Kidney (tissue), 14 donors: ENCODE measurements around the gene TGFBR3L. TPM values are rescaled to one million over a fixed set of nuclear protein-coding genes. Genes with fewer than 3 reads are reported as not detected.

Experiments
- DNase-seq, 5 donors: peaks; one replicate each; pipeline ENCODE4 v3.0.0-alpha.2; 2013 to 2020
- FAIRE-seq: peaks from 2 replicates; lab custom pipeline; 2012; peaks lifted over from hg19 to GRCh38; lab: Jason Lieb, UNC
- H3K27ac ChIP-seq, 2 donors: one replicate each; pipeline ENCODE4 v1.7.0; 2013; ENCODE audit warnings: low read depth in 2 of 2, low read length in 2 of 2, inconsistent platforms in 1 of 2
- H3K27me3 ChIP-seq: one replicate; pipeline ENCODE4 v1.7.1; 2013; ENCODE audit warnings: low read length, inconsistent platforms; ENCODE audit not compliant: control insufficient read depth, insufficient read depth
- H3K36me3 ChIP-seq, 3 donors: one replicate each; pipeline versions ENCODE4 v1.7.0 to v1.7.1; 2013; ENCODE audit warnings: low read length in 3 of 3, control low read depth in 1 of 3, inconsistent platforms in 1 of 3; ENCODE audit not compliant: insufficient read depth in 3 of 3, control insufficient read depth in 2 of 3
- H3K4me1 ChIP-seq, 3 donors: one replicate each; pipeline versions ENCODE4 v1.7.0 to v1.7.1; 2013; ENCODE audit warnings: low read length in 3 of 3, inconsistent platforms in 1 of 3, low read depth in 1 of 3; ENCODE audit not compliant: control insufficient read depth in 2 of 3, insufficient read depth in 2 of 3
- H3K4me3 ChIP-seq, 3 donors: one replicate each; pipeline versions ENCODE4 v1.7.0 to v1.8.1; 2013; ENCODE audit warnings: low read length in 3 of 3, control low read depth in 1 of 3, inconsistent platforms in 1 of 3
- H3K9ac ChIP-seq, 3 donors: one replicate each; pipeline versions ENCODE4 v1.7.0 to v1.7.1; 2013; ENCODE audit warnings: low read length in 3 of 3, control low read depth in 1 of 3, inconsistent platforms in 1 of 3
- H3K9me3 ChIP-seq, 3 donors: one replicate each; pipeline versions ENCODE4 v1.7.0 to v1.7.1; 2013; ENCODE audit warnings: low read length in 3 of 3, control low read depth in 1 of 3, inconsistent platforms in 1 of 3; ENCODE audit not compliant: control insufficient read depth in 2 of 3, insufficient read depth in 1 of 3
- intact Hi-C: fragments of 100-400 bp; cut with DNase I; formaldehyde crosslinking; loops from one replicate; pipeline ENCODE4 v1.11.1; 2022
- polyA plus RNA-seq: library from polyadenylated mRNA; stranded (reverse); fragments of 350-450 nt; fragmentation: Illumina TruSeq; extraction: RNeasy Lipid Tissue Mini Kit (QIAGEN cat#74804); gene quantifications from one replicate; pipeline ENCODE4 v1.2.3, GENCODE V29; 2014; ENCODE audit warnings: low read depth, low replicate concordance; ENCODE audit not compliant: insufficient read depth
- total RNA-seq: library from RNA; stranded (reverse); fragmentation: NEBNext Ultra II Directional; extraction: Animal tissue kit (Norgen Biotek cat#: 25700); gene quantifications from one replicate; pipeline ENCODE4 v1.2.1, GENCODE V29; 2021
- TF ChIP-seq, protein P1 (sequence below): IDR thresholded peaks from 3 replicates; pipeline ENCODE4 v1.5.1; 2012; ENCODE audit warnings: mild to moderate bottlenecking, moderate library complexity, borderline replicate concordance; ENCODE audit not compliant: insufficient read depth; ENCODE audit errors: extremely low read depth
- donor health status: control.
- donor health status: control.
- donor health status: control.
- donor health status: control.
- donor health status: control.
- donor health status: DM: yes; HTN: yes; CAD: no.
- donor health status: Normal renal cell carcinoma (clear cell type).

TGFBR3L gene
- total and polyA plus RNA-seq, 2 donors from 2014 or later = 0.44 to 1.5 TPM

DNA sequence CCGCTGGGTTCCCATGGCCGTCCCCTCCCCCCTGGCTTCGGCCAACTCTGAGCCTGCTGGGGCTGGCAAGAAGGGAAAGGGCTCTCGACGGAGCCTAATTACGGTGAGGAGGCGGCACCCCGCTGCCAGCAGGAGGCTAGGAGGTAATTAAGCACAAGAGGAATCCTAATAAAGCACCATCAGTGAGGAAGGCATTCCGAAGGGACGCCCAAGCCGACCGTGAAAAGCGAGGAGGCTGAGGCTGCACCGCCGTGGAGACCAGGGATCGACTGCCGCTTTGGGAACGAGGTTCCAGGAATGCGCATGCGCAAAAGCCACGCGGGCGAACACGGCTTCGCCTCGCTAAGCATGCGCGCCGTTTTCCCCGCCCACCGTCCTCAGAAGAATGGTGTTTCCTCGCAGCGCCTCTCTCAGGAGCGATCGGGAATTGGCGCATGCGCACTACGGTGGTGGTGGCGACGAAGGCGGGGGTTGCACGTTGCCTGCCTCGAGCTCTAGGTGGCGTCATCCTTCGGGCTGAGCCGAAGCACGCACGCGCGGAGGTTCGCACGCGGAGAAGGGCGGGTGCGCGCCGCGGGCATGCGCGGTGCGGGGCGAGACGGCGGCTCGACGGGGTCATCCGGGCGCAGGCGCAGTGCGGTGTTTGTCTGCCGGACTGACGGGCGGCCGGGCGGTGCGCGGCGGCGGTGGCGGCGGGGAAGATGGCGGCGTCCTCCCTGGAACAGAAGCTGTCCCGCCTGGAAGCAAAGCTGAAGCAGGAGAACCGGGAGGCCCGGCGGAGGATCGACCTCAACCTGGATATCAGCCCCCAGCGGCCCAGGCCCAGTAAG is 11.2 kb upstream of the TGFBR3L start, which contains the start of gene MAP2K7:
MAP2K7 (plus strand) TSS at position 634 of the 830 bp plus-strand sequence; CDS start at position 702, 68 bp downstream.
- no peaks in the 10 kb centered on the region for H3K27me3 ChIP-seq
- TF ChIP-seq, protein P1, sequence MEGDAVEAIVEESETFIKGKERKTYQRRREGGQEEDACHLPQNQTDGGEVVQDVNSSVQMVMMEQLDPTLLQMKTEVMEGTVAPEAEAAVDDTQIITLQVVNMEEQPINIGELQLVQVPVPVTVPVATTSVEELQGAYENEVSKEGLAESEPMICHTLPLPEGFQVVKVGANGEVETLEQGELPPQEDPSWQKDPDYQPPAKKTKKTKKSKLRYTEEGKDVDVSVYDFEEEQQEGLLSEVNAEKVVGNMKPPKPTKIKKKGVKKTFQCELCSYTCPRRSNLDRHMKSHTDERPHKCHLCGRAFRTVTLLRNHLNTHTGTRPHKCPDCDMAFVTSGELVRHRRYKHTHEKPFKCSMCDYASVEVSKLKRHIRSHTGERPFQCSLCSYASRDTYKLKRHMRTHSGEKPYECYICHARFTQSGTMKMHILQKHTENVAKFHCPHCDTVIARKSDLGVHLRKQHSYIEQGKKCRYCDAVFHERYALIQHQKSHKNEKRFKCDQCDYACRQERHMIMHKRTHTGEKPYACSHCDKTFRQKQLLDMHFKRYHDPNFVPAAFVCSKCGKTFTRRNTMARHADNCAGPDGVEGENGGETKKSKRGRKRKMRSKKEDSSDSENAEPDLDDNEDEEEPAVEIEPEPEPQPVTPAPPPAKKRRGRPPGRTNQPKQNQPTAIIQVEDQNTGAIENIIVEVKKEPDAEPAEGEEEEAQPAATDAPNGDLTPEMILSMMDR = peak; percentile 80
- no peaks in the 10 kb centered on the region for H3K9me3 ChIP-seq
- H3K4me1 ChIP-seq = peaks cover 0 to 21% (median 12%) of the 10 kb centered on the region in 3 donors
- peak; percentile 100 for DNase-seq
- H3K36me3 ChIP-seq = no peaks in the 10 kb centered on the region
- peak within 1 kb of the TSS; percentile 76 to 92 (median 91) for H3K4me3 ChIP-seq
- peak within 1 kb of the TSS; percentile 74 to 87 for H3K27ac ChIP-seq
- H3K9ac ChIP-seq = peak within 1 kb of the TSS; percentile 81 to 91 (median 87)
- peak; percentile 97 for FAIRE-seq
- intact Hi-C loops = no loop called here

DNA sequence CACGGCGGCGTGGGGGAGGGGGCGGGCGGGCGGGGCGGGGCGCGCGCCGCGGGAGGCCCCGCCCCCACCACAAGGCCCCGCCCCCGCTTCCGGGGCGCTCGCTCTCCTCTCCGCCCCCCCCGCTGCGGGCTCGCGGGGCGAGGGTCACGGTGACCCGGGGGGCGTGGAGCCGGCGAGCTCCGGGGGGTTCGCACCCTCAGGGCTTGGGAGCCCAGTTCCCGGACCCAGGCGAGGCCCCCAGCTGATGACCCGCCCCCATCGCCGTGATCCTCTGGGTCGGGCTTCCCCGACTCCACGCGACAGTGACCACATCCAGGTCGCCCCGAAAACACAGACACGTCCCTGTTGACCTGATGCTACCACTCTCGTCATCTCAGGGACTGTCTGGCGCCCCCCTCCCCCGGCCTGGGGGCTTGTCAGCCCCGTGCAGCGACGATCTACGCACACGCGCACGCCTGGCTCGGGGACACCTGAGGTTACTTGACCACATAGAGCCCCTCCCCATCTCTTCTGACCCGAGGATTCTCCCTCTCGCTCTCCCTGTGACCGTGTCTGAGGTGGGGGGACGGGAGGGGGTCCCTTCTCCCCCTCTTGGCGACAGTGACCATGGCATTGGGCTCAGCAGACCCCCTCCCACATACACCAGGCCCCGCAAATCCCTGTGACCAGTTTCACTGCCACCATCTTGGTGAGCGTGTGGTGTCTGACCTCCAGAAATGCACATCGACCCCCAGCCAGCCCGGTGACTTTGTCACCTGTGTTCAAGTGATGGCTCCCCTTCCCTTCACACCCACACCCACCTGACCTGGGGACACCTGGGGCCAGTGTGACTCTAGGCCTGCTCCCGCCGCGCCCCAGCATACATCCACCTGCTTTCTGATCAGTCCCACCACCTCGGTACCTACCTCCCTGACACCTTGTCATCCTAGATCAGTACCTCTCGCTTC is 10.3 kb upstream of the TGFBR3L start:
- FAIRE-seq = no peak

DNA sequence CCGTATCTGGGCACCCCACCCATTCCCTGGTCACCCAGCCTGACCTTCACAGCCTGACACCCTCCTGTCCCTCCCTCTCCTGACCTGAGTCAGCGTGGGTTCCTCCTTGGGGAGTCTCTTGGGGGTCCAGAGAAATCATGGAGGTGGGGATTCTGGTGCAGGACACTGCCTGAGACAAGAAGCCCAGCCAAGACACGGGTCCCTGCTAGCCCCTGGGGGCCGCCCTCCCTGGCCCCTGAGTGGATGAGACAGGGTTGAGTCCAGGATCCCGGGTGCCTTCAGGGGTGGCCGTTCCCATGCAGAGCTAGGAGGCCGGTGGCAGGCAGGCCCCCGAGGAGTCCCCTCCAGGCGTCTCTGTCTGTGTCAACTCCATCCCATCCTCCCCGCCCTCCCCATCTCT is 9.4 kb upstream of the TGFBR3L start:
- Histone ChIP-seq H3K27me3 (no peaks in the 10 kb centered on the region), H3K9me3 (no peaks in the 10 kb centered on the region), H3K27ac (no peak overlapping the region), H3K4me3 (peak overlapping the region in 1 of 3 donors; percentile 91), H3K9ac (peak overlapping the region in 1 of 3 donors; percentile 91), H3K4me1 (peaks cover 0 to 21% (median 12%) of the 10 kb centered on the region in 3 donors), H3K36me3 (peaks cover 0 to 1% (median 0%) of the 10 kb centered on the region in 3 donors)
- intact Hi-C loops = no loop called here
- DNase-seq (peak in 1 of 5 donors; percentile 68), FAIRE-seq (no peak)
- TF ChIP-seq, protein P1 = no peak

More for the DNA sequence above, 10.3 kb upstream of the TGFBR3L start:
- Histone ChIP-seq H3K9me3 (no peaks in the 10 kb centered on the region), H3K4me1 (peaks cover 0 to 21% (median 12%) of the 10 kb centered on the region in 3 donors), H3K27ac (peak overlapping the region; percentile 74 to 87), H3K27me3 (no peaks in the 10 kb centered on the region), H3K4me3 (peak overlapping the region; percentile 55 to 91 (median 77)), H3K9ac (peak overlapping the region; percentile 0 to 91 (median 59)), H3K36me3 (no peaks in the 10 kb centered on the region)
- intact Hi-C loops = no loop called here
- TF ChIP-seq, protein P1 = no peak
- DNase-seq = peak in 4 of 5 donors; percentile 13 to 93 (median 74)
